H1 (cell line): ENCODE data around the gene CCDC30. TPM values are rescaled to one million over a fixed set of nuclear protein-coding genes. Genes with fewer than 3 reads are reported as not detected.

Source experiments
- BACH1 ChIP-seq: IDR thresholded peaks from 2 replicates; pipeline ENCODE4 v1.6.1; 2012; ENCODE audit warnings: low read length, improper control_type of control experiment
- NRF1 ChIP-seq: IDR thresholded peaks from 2 replicates; pipeline ENCODE4 v1.6.1; 2011; ENCODE audit warnings: mild to moderate bottlenecking, low read depth, low read length, improper control_type of control experiment
- POLR2A ChIP-seq, 2 experiments: IDR thresholded peaks; 1 replicate in 1 of 2; 2 replicates in 1 of 2; pipeline ENCODE4 v1.6.1; 2011; ENCODE audit warnings: low read depth in 2 of 2, low read length in 2 of 2, mild to moderate bottlenecking in 2 of 2; ENCODE audit errors: control extremely low read depth in 1 of 2
- RBBP5 ChIP-seq: IDR thresholded peaks from 2 replicates; pipeline ENCODE4 v1.7.1; 2012; ENCODE audit warnings: low read depth, mild to moderate bottlenecking, inconsistent platforms, low read length, moderate library complexity, borderline replicate concordance
- TAF1 ChIP-seq: IDR thresholded peaks from 2 replicates; pipeline ENCODE4 v1.6.1; 2011; ENCODE audit warnings: mild to moderate bottlenecking, low read depth, low read length
- USF2 ChIP-seq: IDR thresholded peaks from 2 replicates; pipeline ENCODE4 v1.6.1; 2011; ENCODE audit warnings: low read length, improper control_type of control experiment
- polyA plus RNA-seq, 7 experiments: library from polyadenylated mRNA; depleted of rRNA in 3 of 7; stranded (reverse) in 5 of 7; unstranded in 2 of 7; fragments of >200 nt in 5 of 7; fragments of 200-250 nt in 2 of 7; gene quantifications; 1 replicate in 5 of 7; 2 replicates in 1 of 7; 4 replicates in 1 of 7; pipeline versions ENCODE4 v1.2.1 to v1.2.3, GENCODE V29; 2011 to 2013; ENCODE audit warnings: missing spikeins in 2 of 7, mixed read lengths in 2 of 7
- total RNA-seq: library from RNA; stranded (reverse); fragmentation: NEBNext Ultra II Directional; extraction: Animal tissue kit (Norgen Biotek cat#: 25700); gene quantifications from 2 replicates; pipeline ENCODE4 v1.2.1, GENCODE V29; 2021

The CCDC30 gene
- total and polyA plus RNA-seq, 2 of the 8 experiments (the other 6 are each of a cell fraction or from before 2014, with no cell fraction given), result 0.60 to 1.8 TPM

GRCh38 chr1:42682739-42683531 lies 219.8 kb downstream of the CCDC30 start (continued):
- TF ChIP-seq RBBP5 (peak; percentile 64; the same call in 1 of the 2 replicates), POLR2A (IDR thresholded peaks at IDR 0.05; ENCODE audit: control extremely low read depth in 1 of 2, low read depth in 2 of 2, low read length in 2 of 2) (peak; percentile 50 to 73), USF2 (no peak; the same call in 1 of the 2 replicates), NRF1 (no peak), BACH1 (no peak; the same call in 1 of the 2 replicates), TAF1 (peak; percentile 82)
